H1 (cell line): ENCODE measurements around the gene MACROD2. TPM values are rescaled to one million over a fixed set of nuclear protein-coding genes. Genes with fewer than 3 reads are reported as not detected.

Source experiments
- CTCF ChIA-PET: fragments of 300-600 bp; sonication (Branson Sonifier 250); formaldehyde crosslinking; loops from one replicate; lab custom pipeline; 2021; ENCODE audit not compliant: partially characterized antibody; lab: Charles Lee
- POLR2A ChIA-PET: fragments of 300-600 bp; sonication (Branson Sonifier 250); formaldehyde crosslinking; loops from one replicate; lab custom pipeline; 2021; ENCODE audit warnings: inconsistent platforms; ENCODE audit not compliant: partially characterized antibody; lab: Charles Lee
- DNase-seq, 2 experiments: peaks; one replicate each; pipeline versions ENCODE4 v3.0.0 to v3.0.0-alpha.2; 2010 to 2022; ENCODE audit warnings: low spot score in 2 of 2, low read depth in 1 of 2, mixed read lengths in 1 of 2
- FAIRE-seq: peaks from 2 replicates; lab custom pipeline; 2011; peaks lifted over from hg19 to GRCh38; lab: Jason Lieb, UNC
- H2AFZ ChIP-seq: 2 replicates; pipeline ENCODE4 v1.8.1; 2012; ENCODE audit warnings: low read length, inconsistent platforms
- H2AK5ac ChIP-seq: 2 replicates; pipeline ENCODE4 v1.6.1; 2013; ENCODE audit warnings: low read depth, low read length
- H2BK120ac ChIP-seq: replicated peaks from 2 replicates; pipeline ENCODE3; 2013; ENCODE audit warnings: low read depth, low read length, inconsistent platforms
- H2BK12ac ChIP-seq: 2 replicates; pipeline ENCODE4 v1.6.1; 2013; ENCODE audit warnings: low read depth, low read length
- H2BK15ac ChIP-seq: 2 replicates; pipeline ENCODE4 v1.6.1; 2013; ENCODE audit warnings: low read length
- H2BK20ac ChIP-seq: 2 replicates; pipeline ENCODE4 v1.6.1; 2013; ENCODE audit warnings: low read length
- H2BK5ac ChIP-seq: 2 replicates; pipeline ENCODE4 v1.6.1; 2013; ENCODE audit warnings: low read depth, low read length
- H3K14ac ChIP-seq: 2 replicates; pipeline ENCODE4 v1.6.1; 2013; ENCODE audit warnings: inconsistent platforms; ENCODE audit not compliant: insufficient read length
- H3K18ac ChIP-seq: 2 replicates; pipeline ENCODE4 v1.6.1; 2013; ENCODE audit warnings: low read length; ENCODE audit errors: extremely low read depth
- H3K23ac ChIP-seq: 2 replicates; pipeline ENCODE4 v1.6.1; 2013; ENCODE audit warnings: inconsistent platforms; ENCODE audit not compliant: insufficient read length
- H3K23me2 ChIP-seq: 2 replicates; pipeline ENCODE4 v1.6.1; 2013; ENCODE audit warnings: low read depth, low read length
- H3K27ac ChIP-seq: 2 replicates; pipeline ENCODE4 v1.6.1; 2011; ENCODE audit warnings: low read depth, low read length, inconsistent platforms
- H3K27me3 ChIP-seq, 4 experiments: replicated peaks in 1 of 4; 1 replicate in 1 of 4; 2 replicates in 3 of 4; pipeline versions ENCODE4 v1.6.1 to v1.8.1; 2011 to 2013; ENCODE audit warnings: low read length in 3 of 4, mild to moderate bottlenecking in 3 of 4, inconsistent platforms in 2 of 4, mixed read lengths in 2 of 4, moderate library complexity in 1 of 4; ENCODE audit not compliant: control insufficient read depth in 3 of 4, insufficient read depth in 3 of 4; ENCODE audit errors: extremely low read depth in 1 of 4
- H3K36me3 ChIP-seq, 4 experiments: 2 replicates each; pipeline versions ENCODE4 v1.6.1 to v1.8.1; 2011 to 2013; ENCODE audit warnings: mild to moderate bottlenecking in 4 of 4, low read length in 3 of 4, moderate library complexity in 2 of 4, control low read depth in 1 of 4, inconsistent platforms in 1 of 4; ENCODE audit not compliant: insufficient read depth in 4 of 4, control insufficient read depth in 2 of 4
- H3K4ac ChIP-seq: replicated peaks from 2 replicates; pipeline ENCODE3; 2013; ENCODE audit warnings: low read length, low read depth, mixed read lengths, inconsistent platforms; ENCODE audit not compliant: insufficient read length
- H3K4me1 ChIP-seq, 4 experiments: replicated peaks in 1 of 4; 1 replicate in 1 of 4; 2 replicates in 3 of 4; pipeline versions ENCODE4 v1.6.1 to v1.8.1; 2011 to 2013; ENCODE audit warnings: low read length in 3 of 4, inconsistent platforms in 2 of 4, mixed read lengths in 1 of 4; ENCODE audit not compliant: insufficient read depth in 4 of 4, control insufficient read depth in 3 of 4
- H3K4me2 ChIP-seq, 2 experiments: 2 replicates each; pipeline versions ENCODE4 v1.6.1 to v1.8.1; 2011 to 2013; ENCODE audit warnings: low read depth in 2 of 2, low read length in 2 of 2, control low read depth in 1 of 2, inconsistent platforms in 1 of 2, mild to moderate bottlenecking in 1 of 2; ENCODE audit not compliant: insufficient read depth in 1 of 2
- H3K4me3 ChIP-seq, 4 experiments: fragments of 200-600, 300-600 bp in 1 of 4; sonication (generic), shearing (Covaris generic), sonication (Bioruptor Twin) in 1 of 4; 2 replicates each; pipeline versions ENCODE4 v1.5.1 to v1.8.1; 2011 to 2016; ENCODE audit warnings: low read length in 4 of 4, low read depth in 3 of 4, control low read depth in 2 of 4, inconsistent platforms in 2 of 4, mild to moderate bottlenecking in 2 of 4, mixed read lengths in 1 of 4, moderate library complexity in 1 of 4; ENCODE audit not compliant: insufficient read depth in 2 of 4; ENCODE audit errors: extremely low read depth in 1 of 4
- H3K56ac ChIP-seq: replicated peaks from 2 replicates; pipeline ENCODE3; 2013; ENCODE audit warnings: low read depth, mild to moderate bottlenecking, mixed read lengths, low read length, inconsistent platforms; ENCODE audit not compliant: insufficient read length
- H3K79me1 ChIP-seq: 2 replicates; pipeline ENCODE4 v1.6.1; 2013; ENCODE audit warnings: low read depth, low read length, control low read depth
- H3K79me2 ChIP-seq, 2 experiments: 2 replicates each; pipeline versions ENCODE4 v1.6.1 to v1.8.1; 2012 to 2013; ENCODE audit warnings: low read length in 2 of 2, mild to moderate bottlenecking in 2 of 2, inconsistent platforms in 1 of 2; ENCODE audit not compliant: insufficient read depth in 2 of 2, control insufficient read depth in 1 of 2
- H3K9ac ChIP-seq, 4 experiments: replicated peaks in 1 of 4; 1 replicate in 1 of 4; 2 replicates in 3 of 4; pipeline versions ENCODE4 v1.6.1 to v1.8.1; 2011 to 2013; ENCODE audit warnings: low read depth in 3 of 4, low read length in 3 of 4, control low read depth in 2 of 4, mild to moderate bottlenecking in 2 of 4, moderate library complexity in 2 of 4, inconsistent platforms in 1 of 4; ENCODE audit errors: extremely low read depth in 1 of 4
- H3K9me3 ChIP-seq, 2 experiments: 2 replicates each; pipeline versions ENCODE4 v1.6.1 to v1.8.1; 2012 to 2013; ENCODE audit warnings: mild to moderate bottlenecking in 2 of 2, moderate library complexity in 2 of 2, control low read depth in 1 of 2, inconsistent platforms in 1 of 2, low read depth in 1 of 2, low read length in 1 of 2, mixed read lengths in 1 of 2; ENCODE audit not compliant: insufficient read depth in 2 of 2
- H4K20me1 ChIP-seq, 2 experiments: replicated peaks in 1 of 2; 2 replicates each; pipeline versions ENCODE3 to v1.8.1; 2011 to 2013; ENCODE audit warnings: inconsistent platforms in 2 of 2, low read length in 2 of 2, mild to moderate bottlenecking in 1 of 2; ENCODE audit not compliant: insufficient read depth in 2 of 2, control insufficient read depth in 1 of 2
- H4K5ac ChIP-seq: 2 replicates; pipeline ENCODE4 v1.6.1; 2013; ENCODE audit warnings: low read length, low read depth, mixed read lengths, inconsistent platforms; ENCODE audit not compliant: insufficient read length
- H4K8ac ChIP-seq: 2 replicates; pipeline ENCODE4 v1.8.0; 2013; ENCODE audit warnings: mild to moderate bottlenecking, moderate library complexity, low read length, inconsistent platforms; ENCODE audit not compliant: insufficient read depth; ENCODE audit errors: extremely low read depth
- H4K91ac ChIP-seq: replicated peaks from 2 replicates; pipeline ENCODE3; 2013; ENCODE audit warnings: low read length, mixed read lengths, inconsistent platforms; ENCODE audit not compliant: insufficient read length
- BACH1 ChIP-seq: IDR thresholded peaks from 2 replicates; pipeline ENCODE4 v1.6.1; 2012; ENCODE audit warnings: low read length, improper control_type of control experiment
- CEBPB ChIP-seq: IDR thresholded peaks from 2 replicates; pipeline ENCODE4 v1.6.1; 2012; ENCODE audit warnings: low read depth, low read length
- CHD1 ChIP-seq: IDR thresholded peaks from 2 replicates; pipeline ENCODE4 v1.6.1; 2012; ENCODE audit warnings: low read depth, low read length, improper control_type of control experiment
- CREB1 ChIP-seq: IDR thresholded peaks from 2 replicates; pipeline ENCODE4 v1.6.1; 2012; ENCODE audit warnings: inconsistent platforms
- GABPA ChIP-seq: IDR thresholded peaks from 2 replicates; pipeline ENCODE4 v1.6.1; 2011; ENCODE audit warnings: mild to moderate bottlenecking, low read length, moderate library complexity, borderline replicate concordance; ENCODE audit not compliant: insufficient read depth
- JUND ChIP-seq: IDR thresholded peaks from 2 replicates; pipeline ENCODE4 v1.6.1; 2011; ENCODE audit warnings: mild to moderate bottlenecking, improper control_type of control experiment, low read length
- NANOG ChIP-seq: IDR thresholded peaks from 2 replicates; pipeline ENCODE4 v1.6.1; 2011; ENCODE audit warnings: low read length, low read depth, mild to moderate bottlenecking, inconsistent platforms; ENCODE audit not compliant: insufficient read depth, poor library complexity, severe bottlenecking
- RAD21 ChIP-seq, 2 experiments: IDR thresholded peaks in 1 of 2; conservative IDR thresholded peaks in 1 of 2; 2 replicates each; pipeline ENCODE4 v1.6.1; 2011; ENCODE audit warnings: low read depth in 2 of 2, low read length in 2 of 2, improper control_type of control experiment in 1 of 2, inconsistent platforms in 1 of 2, mild to moderate bottlenecking in 1 of 2, moderate library complexity in 1 of 2
- SAP30 ChIP-seq: fragments of 300-600 bp; sonication (generic); IDR thresholded peaks from 2 replicates; pipeline ENCODE4 v1.7.1; 2012; ENCODE audit warnings: low read length, moderate library complexity, mild to moderate bottlenecking, inconsistent platforms; ENCODE audit not compliant: insufficient read depth, insufficient replicate concordance
- TBP ChIP-seq: IDR thresholded peaks from 2 replicates; pipeline ENCODE4 v1.6.1; 2011; ENCODE audit warnings: low read depth, low read length, improper control_type of control experiment
- YY1 ChIP-seq: IDR thresholded peaks from 2 replicates; pipeline ENCODE4 v1.6.1; 2011; ENCODE audit warnings: low read depth, mild to moderate bottlenecking, low read length
- polyA plus RNA-seq, 7 experiments: library from polyadenylated mRNA; depleted of rRNA in 3 of 7; stranded (reverse) in 5 of 7; unstranded in 2 of 7; fragments of >200 nt in 5 of 7; fragments of 200-250 nt in 2 of 7; gene quantifications; 1 replicate in 5 of 7; 2 replicates in 1 of 7; 4 replicates in 1 of 7; pipeline versions ENCODE4 v1.2.1 to v1.2.3, GENCODE V29; 2011 to 2013; ENCODE audit warnings: missing spikeins in 2 of 7, mixed read lengths in 2 of 7
- total RNA-seq: library from RNA; stranded (reverse); fragmentation: NEBNext Ultra II Directional; extraction: Animal tissue kit (Norgen Biotek cat#: 25700); gene quantifications from 2 replicates; pipeline ENCODE4 v1.2.1, GENCODE V29; 2021
- TF ChIP-seq, protein P1 (sequence below): IDR thresholded peaks from 2 replicates; pipeline ENCODE4 v1.6.1; 2011; ENCODE audit warnings: low read depth, mild to moderate bottlenecking, low read length; ENCODE audit not compliant: insufficient read depth

The MACROD2 gene
- total and polyA plus RNA-seq, 2 of the 8 experiments (the other 6 are each of a cell fraction or from before 2014, with no cell fraction given), result 0.70 to 3.9 TPM

GRCh38 chr20:15387228-15387627 is 1391.9 kb downstream of the MACROD2 start:
- Histone ChIP-seq H2BK15ac (no peak overlapping the region), H3K18ac (no peak overlapping the region; the same call in 1 of the 2 replicates), H3K23ac (no peak overlapping the region), H4K20me1 (no peaks in the 10 kb centered on the region), H2BK20ac (no peak overlapping the region), H3K4me1 (no peaks in the 10 kb centered on the region), H4K91ac (no peak overlapping the region), H3K4me3 (no peak overlapping the region), H3K36me3 (no peaks in the 10 kb centered on the region), H3K79me1 (no peaks in the 10 kb centered on the region), H3K4ac (no peak overlapping the region), H3K27ac (no peak overlapping the region), H3K9me3 (no peaks in the 10 kb centered on the region), H3K9ac (no peak overlapping the region), H2BK12ac (no peak overlapping the region), H3K23me2 (no peaks in the 10 kb centered on the region), H3K14ac (no peak overlapping the region), H2BK120ac (no peak overlapping the region), H3K27me3 (no peaks in the 10 kb centered on the region), H3K79me2 (no peaks in the 10 kb centered on the region), H4K5ac (no peak overlapping the region), H2AFZ (no peak overlapping the region), H2BK5ac (no peak overlapping the region), H2AK5ac (no peak overlapping the region), H3K56ac (no peak overlapping the region), H3K4me2 (no peak overlapping the region), H4K8ac (no peak overlapping the region)
- POLR2A ChIA-PET, result no interaction called here
- CTCF ChIA-PET, result interaction anchor here (0.6 to 0.7 kb wide), 3 partner anchors 28 to 1444 kb away, joined by 3 to 6 read pairs (median 3); no protein-coding TSS in a partner anchor
- FAIRE-seq, result no peak
- DNase-seq, result no peak
- TF ChIP-seq GABPA (no peak), TBP (no peak), BACH1 (no peak), RAD21 (IDR thresholded peaks at IDR 0.05 in 1 of 2, conservative IDR thresholded peaks at IDR 0.05 in 1 of 2; ENCODE audit: low read depth in 2 of 2, low read length in 2 of 2) (no peak), NANOG (no peak), YY1 (no peak), JUND (no peak), CEBPB (no peak), CREB1 (no peak), SAP30 (no peak), CHD1 (no peak)
- TF ChIP-seq, protein P1, sequence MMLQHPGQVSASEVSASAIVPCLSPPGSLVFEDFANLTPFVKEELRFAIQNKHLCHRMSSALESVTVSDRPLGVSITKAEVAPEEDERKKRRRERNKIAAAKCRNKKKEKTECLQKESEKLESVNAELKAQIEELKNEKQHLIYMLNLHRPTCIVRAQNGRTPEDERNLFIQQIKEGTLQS, result no peak
